RCC 7860 (cell line): Measurements from ENCODE around the gene DIPK1B.
A peak's percentile ranks its signal among the peaks of the same experiment; 100 is the strongest.

Experiments
- DNase-seq: peaks from one replicate; pipeline ENCODE4 v3.0.0-alpha.2; 2015; ENCODE audit warnings: low spot score
- FAIRE-seq: peaks from 2 replicates; lab custom pipeline; 2012; peaks lifted over from hg19 to GRCh38; lab: Jason Lieb, UNC

The DIPK1B gene

DNA sequence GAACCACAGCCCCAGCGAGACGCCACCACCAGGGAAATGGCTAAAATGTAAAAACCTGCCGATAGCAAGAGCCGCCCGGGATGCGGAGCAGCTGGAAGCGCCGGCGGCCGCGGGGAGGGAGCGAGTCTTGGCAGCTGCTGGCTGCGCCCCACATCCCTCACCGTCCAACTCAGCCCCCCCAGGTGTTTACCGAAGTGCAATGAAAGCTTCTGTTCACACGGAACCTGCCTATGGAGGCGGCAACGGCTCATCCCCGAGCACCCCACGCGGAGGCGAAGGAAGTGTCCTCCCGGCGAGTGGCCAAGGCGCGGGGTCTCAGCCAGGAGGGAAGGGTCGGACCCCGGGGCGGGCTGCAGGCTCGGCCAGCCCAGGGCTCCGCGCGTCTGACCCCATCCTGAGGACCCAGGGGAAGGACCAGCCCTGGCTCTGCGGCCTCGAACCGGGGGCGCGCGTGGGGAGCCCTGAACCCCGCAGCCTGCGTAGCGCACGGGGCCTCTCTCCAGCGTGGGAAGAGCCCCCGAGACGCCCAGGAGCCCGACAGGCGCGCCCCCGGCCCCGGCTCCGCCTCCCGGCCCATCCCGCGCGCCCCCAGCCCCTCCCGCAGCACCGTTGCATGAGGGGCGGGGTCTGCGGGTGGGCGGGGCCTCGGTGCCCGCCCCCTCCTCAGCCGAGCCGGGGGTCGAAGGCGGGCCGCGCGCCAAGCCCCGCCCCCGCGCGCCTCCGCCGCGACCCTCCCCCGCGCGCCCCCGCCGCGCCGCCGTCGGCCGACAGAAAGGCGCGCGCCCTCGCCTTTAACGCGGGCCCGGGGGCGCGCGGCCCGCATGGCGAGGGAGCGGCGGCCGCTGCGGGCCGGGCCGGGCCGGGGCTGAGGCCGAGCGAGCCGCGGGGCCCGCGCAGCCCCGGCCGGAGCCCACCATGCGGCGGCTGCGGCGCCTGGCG, at the start of gene DIPK1B:
DIPK1B (plus strand) TSS at position 822 of the 939 bp plus-strand sequence; CDS start at position 916, 94 bp downstream.
- FAIRE-seq = no peak
- no peak for DNase-seq

DNA sequence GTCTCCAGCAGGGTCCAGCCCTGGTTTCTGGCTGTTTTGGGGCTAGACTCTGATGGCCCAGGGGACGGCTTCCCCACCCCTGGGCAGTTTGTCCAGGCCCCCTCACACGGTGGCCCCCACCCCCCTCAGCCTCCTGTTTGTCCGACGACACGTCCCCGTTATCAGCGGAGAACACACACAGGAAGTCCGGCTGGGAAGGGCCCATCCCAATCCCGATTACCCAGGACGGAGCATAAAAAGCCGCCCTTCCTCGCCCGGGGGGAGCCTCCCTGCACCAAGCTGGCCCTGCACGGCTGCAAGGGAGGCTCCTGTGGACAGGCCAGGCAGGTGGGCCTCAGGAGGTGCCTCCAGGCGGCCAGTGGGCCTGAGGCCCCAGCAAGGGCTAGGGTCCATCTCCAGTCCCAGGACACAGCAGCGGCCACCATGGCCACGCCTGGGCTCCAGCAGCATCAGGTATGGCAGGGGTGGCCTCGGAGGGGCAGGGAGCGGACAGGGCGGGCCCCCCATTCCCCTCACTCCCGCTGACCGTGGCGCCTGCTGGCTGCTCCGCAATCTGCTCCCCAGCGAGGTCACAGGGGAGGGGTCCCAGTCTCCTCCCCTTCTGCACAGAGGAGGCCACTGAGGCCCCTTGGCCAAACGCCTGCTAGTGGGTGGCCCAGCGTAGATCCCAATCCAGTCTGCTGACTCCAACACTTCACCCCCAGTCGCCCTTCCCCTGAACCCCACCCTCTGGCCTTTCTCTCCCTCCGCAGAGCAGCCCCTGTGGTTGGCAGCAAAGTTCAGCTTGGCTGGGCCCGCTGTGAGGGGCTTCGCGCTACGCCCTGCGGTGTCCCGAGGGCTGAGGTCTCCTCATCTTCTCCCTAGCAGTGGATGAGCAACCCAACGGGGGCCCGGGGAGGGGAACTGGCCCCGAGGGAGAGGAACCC, 49.5 kb upstream of the DIPK1B start, which contains the start of gene EGFL7:
EGFL7 (plus strand) TSS at position 261 of the 926 bp plus-strand sequence. CDS start 5,367 bp downstream, outside the sequence.
- no peak for DNase-seq
- FAIRE-seq = no peak

DNA sequence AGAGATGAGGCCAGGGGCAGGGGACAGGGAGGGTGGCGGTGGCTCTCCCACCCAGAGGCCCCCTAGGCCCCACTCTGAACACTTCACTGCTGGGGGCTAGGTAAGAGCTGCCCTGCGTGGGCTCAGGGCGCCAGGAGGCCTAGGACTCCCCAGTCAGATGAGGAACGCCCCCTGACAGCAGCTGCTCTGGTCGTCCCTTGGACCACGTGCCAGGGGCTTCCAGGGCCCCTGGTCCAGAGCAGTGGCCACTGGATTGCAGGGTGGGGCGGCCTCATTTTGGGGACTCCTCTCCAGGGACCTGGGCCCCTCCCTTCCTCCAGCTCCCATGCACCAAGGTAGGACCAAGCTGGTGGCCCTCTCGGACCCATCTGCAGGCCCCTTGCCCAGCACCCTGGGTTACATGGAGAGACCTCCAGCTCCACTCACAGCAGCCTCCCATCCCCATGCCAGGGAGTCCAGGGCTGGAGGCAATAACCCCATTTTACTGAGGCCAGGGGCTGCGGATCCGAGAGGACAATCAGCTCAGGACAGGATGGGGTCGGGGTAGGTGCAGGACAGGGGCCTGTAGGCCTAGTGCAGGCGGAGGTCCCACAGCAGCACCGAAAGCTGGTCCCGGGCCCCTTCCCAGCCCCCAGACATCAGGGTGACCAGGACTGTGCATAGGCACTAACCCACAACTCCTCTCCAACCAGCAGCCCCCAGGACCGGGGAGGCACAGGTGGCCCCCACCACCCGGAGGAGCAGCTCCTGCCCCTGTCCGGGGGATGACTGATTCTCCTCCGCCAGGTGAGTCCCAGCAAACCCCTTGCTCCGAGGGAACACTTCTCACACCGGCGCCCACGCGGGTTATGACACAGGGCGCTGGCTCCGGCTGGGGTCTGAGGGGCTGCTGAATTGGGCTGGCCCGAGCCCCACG, 48.1 kb upstream of the DIPK1B start:
- DNase-seq (no peak), FAIRE-seq (no peak)

DNA sequence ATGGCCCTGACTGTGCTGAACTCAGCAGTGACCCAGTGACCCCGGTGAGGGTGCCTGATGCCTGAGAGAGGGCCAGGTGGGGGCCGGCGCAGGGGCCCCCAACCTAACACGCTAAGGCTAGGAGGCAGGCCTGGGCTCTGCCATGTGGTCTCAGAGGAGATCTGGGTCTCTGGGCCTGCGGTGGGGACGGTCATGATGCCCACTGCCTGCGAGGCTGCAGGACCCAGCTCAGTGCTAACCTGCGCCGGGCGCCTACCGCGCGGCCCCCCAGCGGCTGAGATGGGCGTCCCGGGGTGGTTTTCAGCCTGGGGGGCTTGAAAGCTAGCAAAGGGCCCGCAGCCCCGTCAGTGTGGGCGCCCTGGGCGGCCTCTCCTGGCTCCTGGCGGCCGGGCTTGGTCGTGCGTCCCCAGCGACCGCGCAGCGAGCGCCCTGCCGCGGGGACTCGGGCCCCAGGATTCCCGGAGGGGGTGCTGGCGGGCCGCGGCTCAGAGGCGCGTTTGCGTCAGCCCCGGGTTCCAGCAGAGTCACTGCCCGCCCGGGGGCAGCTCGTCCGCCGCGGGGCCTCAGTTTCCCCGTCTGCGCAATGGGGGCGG, 47.2 kb upstream of the DIPK1B start:
- DNase-seq (no peak), FAIRE-seq (no peak)

DNA sequence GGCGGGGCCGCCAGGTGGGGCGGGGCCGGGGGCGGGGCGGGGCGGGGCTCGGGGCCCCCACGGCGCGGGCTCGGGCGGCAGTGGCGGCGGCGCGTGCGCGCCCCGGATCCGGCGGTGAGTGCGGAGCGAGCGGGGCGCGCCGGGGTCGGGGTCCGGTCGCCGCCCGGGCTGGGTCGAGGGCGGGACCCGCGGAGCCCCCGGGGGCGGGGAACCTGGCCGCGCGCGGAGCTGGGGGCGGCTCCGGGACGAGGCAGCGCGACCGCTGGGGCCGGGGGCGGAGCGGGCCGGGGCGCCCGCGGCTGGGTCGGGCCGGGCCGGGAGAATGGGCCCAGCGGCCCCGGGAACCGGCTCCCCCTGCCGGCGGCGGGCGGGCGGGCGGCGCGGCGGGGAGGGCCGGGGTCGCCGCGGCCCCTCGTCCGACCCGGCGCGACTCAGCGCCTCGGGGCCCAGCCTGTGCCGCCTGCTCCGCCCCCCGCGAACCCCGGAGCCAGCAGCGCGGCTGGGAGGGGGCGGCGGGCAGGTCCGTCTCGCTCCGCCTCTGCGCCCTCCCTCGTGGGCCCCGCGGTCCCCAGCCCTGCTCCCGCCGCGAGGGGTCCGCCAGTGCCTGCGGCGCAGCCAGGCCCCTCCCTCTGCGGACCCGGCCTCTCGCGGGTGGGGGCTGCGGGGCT, 46.5 kb upstream of the DIPK1B start:
- FAIRE-seq (no peak), DNase-seq (no peak)

DNA sequence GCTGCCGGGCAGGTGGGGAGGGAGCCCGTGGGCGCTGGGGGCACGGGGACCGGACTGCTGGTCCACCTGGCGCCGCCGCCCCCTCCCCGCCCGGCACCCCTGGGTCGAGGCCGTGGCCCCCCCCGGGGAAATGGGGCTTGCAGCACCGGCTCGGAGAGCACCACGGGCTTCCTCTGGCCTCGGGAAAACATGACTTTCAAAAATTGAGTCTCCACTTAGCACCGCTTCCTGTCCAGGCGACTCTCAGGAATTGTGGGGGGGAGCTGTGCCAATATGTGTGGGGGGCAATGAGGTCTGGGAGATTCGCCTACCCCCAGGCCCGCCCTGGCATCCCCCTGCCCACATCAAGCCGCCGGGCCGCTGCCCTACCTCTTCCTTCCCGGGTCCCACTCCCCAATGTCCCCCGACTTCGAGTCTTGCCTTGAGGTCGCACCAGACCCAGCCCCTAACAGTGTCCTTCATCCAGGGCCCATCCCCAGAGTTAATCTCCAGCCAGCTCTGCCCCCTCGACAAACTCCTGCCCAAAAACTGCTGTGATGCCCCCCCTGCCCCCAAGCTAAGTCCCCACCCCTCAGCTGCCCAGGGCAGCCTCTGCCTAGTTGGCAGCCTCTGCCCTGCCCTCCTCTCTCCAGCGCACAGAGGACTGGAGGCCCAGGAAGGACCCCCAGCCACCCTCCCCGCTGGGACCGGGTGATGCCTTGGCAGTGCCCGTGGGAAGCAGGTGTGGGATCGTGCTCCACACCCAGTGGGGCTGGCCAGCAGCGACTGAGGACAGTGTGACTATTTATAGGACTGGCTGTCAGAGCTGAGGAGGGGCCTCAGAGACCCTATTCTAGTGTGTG, 45.8 kb upstream of the DIPK1B start:
- no peak for FAIRE-seq

DNA sequence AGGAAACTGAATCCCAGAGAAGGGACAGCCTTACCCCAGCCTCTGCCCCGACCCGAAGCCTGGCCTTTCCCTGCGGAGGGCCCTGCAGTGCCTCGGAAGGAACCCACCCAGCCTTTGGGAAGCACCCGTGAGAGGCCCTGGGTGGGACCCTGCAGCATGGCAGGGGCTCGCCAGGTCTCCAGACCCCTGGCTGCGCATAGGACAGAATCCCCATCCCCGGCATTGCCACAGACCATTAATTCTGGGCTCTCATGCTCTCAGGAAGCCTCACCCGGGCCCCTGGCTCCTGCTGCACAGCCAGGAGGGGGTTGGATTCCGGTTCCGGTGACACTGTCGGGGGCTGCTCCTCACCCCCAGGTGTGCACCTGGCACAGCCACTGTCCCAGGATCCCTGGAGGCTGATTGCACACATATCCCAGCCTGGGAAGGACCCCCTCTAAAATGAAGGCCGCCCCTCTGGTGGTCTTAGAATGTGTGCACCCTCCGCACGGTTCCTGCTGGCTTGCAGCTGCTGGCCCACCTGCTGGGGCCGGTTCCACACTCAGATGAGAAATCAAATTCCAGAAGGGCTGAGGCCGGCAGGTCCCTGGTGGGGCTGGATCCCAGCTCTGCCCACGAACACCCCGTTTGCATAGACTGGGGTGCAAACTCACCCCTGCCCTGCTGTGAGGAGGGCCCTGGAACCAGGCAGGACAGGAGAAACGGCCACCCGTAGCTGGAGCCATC, 45.0 kb upstream of the DIPK1B start:
- FAIRE-seq = no peak
- no peak for DNase-seq

More for the DNA sequence above, 45.8 kb upstream of the DIPK1B start:
- DNase-seq = no peak

DNA sequence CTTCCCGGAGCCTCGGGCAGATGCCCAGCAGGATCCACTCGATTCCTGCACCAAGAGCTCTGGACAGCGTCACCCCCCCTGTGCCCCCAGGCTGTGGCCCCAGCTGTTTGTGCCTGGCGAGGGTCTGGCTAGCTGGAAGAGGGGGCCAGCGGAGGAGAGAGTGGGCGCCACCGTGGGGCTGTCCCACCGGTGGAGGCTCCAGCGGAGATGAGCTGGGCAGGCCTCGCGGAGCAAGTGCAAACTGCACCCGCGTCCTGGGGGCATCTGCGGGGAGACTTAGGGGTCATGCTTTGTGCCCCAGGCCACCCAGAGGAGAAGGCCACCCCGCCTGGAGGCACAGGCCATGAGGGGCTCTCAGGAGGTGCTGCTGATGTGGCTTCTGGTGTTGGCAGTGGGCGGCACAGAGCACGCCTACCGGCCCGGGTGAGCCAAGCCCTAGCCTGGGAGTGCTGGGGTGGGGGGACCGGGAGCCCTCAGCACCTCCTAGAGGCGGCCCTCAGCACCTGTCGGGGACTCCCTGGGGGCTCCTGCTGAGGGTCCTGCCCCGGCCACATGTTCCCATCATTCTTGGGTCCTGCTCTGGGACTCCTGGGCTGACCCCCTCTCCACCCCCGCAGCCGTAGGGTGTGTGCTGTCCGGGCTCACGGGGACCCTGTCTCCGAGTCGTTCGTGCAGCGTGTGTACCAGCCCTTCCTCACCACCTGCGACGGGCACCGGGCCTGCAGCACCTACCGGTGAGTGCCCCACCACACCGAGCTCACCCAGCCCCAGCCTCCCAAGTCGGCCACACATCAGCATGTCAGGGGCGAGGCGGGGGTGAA, 44.2 kb upstream of the DIPK1B start:
- no peak for FAIRE-seq
- no peak for DNase-seq

DNA sequence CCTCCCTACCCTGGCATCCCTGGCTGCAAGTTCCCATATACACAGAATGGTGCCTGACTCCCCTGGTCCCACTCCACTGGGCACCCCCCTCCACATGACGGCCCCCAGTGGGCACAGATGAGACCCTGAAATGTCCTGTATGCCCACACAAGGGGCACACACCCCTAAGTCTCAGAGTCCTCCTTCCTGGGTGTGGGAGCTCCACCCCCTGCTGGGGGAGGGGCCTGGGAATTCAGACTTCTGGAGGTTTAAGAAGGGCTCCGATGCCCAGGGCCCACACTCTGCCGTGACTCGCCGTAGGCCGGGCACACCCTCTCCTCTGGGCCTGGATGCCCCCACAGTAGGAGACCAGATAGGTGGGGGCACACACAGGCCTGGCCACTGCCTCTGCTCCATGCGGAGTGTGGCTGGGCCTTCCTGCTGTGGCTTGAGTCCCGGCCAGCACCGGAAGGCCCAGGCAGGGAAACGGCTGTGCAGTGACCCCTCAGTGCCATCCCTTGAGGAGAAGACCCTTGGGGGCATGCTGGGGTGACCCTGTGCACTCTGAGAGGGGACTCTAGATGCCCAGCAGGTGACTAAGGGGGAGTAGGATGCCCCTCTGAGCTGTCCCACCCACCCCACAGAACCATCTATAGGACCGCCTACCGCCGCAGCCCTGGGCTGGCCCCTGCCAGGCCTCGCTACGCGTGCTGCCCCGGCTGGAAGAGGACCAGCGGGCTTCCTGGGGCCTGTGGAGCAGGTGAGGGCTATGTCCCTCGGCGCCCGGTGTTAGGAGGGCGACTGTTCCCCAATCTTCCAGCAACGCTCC, 43.2 kb upstream of the DIPK1B start:
- FAIRE-seq = no peak
- DNase-seq = peak; percentile 6

DNA sequence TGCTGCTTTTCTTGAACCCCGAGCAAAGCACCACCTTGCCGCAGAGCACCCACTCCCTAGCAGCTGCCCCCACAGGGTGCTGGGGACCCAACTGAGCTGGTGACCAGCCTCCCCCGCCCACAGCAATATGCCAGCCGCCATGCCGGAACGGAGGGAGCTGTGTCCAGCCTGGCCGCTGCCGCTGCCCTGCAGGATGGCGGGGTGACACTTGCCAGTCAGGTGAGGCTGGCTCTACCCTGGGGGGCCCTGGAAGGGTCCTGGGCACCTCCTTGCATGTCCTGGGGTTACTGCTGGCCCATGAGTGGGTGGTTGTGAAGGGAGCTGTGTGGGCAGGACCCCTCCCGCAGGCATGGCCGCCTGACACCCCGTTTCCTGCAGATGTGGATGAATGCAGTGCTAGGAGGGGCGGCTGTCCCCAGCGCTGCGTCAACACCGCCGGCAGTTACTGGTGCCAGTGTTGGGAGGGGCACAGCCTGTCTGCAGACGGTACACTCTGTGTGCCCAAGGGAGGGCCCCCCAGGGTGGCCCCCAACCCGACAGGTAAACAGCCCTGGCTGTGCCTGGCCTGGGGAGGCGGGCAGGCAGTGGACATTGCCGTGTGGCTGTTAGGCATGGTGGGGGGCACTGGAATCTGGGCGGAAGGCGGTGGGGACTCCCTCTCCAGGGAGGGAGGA, 42.4 kb upstream of the DIPK1B start:
- DNase-seq (no peak), FAIRE-seq (no peak)

DNA sequence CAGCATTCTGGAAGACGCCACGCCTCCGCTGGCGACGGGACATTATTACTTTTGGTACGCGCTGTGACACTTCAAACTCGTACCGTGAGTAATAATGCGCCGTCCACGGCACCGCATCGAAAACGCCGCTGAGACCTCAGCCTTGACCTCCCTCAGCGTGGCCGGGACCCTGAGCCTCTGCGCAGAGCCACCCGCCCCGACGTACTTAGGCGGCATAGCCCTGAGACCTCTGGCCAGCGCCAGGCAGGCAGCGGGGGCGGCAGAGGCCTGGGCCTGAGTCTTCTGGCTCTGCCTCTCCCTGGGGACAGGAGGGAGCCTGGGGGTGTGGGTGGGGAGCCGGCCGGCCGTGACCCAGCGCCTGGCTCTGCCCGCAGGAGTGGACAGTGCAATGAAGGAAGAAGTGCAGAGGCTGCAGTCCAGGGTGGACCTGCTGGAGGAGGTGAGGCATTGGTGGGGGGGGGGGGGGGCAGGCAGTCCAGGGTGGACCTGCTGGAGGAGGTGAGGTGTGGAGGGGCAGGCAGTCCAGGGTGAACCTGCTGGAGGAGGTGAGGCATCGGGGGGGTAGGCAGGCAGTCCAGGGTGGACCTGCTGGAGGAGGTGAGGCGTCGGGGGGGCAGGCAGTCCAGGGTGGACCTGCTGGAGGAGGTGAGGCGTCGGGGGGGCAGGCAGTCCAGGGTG, 41.7 kb upstream of the DIPK1B start:
- no peak for FAIRE-seq
- DNase-seq = no peak

DNA sequence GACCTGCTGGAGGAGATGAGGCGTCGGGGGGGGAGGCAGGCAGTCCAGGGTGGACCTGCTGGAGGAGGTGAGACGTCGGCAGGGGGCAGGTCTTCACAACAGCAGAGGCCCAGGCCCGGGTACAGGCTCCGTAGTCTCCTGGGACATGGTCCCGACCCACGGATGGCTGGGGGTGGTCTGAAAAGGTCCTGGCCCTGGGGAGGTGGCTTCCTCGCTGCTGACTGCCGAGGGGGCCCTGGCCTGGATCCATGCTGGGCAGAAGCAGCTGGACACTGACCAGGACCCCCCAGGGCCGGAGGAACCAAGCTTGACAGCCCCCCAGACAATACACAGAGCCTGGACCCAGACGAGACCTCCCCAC, 41.1 kb upstream of the DIPK1B start:
- FAIRE-seq (no peak), DNase-seq (no peak)

DNA sequence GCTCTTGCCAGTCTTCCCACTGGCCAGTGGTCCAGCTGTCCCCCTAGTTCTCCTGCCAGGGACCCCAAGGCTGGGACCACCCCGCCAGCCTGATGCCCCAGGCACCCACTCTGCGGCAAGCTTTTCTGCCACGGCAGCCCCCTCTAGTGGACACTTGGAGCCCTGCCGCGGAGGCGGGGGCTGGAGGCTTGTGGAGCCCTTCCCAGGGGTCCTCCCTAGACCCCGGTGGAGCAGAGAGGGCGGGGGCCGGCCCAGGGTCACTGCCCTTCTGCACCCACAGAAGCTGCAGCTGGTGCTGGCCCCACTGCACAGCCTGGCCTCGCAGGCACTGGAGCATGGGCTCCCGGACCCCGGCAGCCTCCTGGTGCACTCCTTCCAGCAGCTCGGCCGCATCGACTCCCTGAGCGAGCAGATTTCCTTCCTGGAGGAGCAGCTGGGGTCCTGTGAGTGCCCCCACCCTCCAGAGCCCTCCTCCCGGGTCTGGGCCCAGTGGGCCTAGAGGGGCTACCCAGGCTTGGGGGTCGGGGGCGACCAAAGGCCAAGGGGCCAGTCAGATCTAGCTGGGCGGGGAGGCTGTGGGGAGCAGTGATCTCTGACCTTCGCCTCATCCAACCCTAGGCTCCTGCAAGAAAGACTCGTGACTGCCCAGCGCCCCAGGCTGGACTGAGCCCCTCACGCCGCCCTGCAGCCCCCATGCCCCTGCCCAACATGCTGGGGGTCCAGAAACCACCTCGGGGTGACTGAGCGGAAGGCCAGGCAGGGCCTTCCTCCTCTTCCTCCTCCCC, 40.5 kb upstream of the DIPK1B start:
- DNase-seq = no peak
- FAIRE-seq = no peak

DNA sequence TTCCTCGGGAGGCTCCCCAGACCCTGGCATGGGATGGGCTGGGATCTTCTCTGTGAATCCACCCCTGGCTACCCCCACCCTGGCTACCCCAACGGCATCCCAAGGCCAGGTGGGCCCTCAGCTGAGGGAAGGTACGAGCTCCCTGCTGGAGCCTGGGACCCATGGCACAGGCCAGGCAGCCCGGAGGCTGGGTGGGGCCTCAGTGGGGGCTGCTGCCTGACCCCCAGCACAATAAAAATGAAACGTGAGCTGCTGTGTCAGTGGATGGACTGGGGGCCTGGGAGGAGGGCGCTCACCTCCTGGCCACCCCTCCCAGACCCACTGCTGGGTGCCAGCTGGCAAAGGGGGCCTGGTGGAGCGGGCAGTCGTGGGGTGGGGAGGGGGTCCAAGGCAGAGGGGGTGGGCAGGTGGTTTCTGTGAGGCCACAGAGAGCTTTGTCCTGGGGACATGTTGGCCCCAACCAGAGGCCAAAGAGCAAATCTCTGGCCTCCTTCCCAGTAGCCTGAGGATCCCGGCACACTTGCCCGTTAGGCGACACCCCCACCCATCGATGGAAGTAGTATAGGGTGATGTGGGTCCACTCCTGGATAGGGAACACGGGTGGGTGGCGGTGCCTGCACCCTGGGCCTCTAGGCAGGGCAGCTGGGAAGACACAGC, 39.8 kb upstream of the DIPK1B start:
- no peak for DNase-seq
- FAIRE-seq = no peak
